ENCODE results near the gene SLC47A1. TPM values are rescaled to one million over a fixed set of nuclear protein-coding genes. Genes with fewer than 3 reads are reported as not detected.

SLC47A1 gene
- total and polyA plus RNA-seq, 2 of the 8 experiments (the other 6 are each of a cell fraction or from before 2014, with no cell fraction given): 1.5 to 3.6 TPM

DNA sequence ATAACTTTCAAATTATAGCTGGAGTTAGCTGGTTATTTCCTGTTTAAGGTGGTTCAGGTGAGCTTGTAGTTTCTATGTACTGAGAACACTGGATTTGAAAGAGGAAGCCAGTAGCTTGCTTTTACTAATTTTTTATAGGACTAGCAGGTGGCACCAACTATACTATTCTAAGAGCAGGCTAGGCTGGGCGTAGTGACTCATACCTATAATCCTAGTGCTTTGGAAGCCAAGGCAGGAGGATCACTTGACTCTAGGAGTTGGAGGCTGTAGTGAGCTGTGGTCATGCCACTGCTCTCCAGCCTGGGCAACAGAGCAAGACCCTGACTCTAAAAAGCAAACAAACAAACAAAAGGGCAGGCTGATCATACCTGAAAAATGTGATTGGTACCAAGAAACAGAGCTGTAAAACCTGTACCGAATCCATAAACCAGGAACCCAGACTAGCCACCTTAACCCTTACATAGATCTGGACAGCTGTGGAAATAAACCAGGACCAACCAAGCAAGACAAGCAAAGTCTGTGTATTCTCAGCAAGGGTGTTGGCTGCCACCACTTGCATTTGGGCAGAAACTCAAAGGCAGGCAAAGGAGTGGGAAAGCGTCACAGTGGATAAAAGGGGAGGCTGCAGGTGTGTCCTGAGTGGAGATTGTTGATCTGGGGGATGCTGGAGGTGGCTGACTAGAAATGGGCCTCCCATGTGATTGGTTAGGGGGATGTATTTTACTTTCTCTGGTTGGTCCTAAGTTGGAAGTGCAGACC, 36.3 kb downstream of the SLC47A1 start (continued):
- no peak for TF ChIP-seq RNF2 (IDR thresholded peaks at IDR 0.05; ENCODE audit: borderline replicate concordance, low read depth, low read length, missing control alignments, poor library complexity, severe bottlenecking)
- no peak for TF ChIP-seq RXRA (IDR thresholded peaks at IDR 0.05; ENCODE audit: insufficient read depth, low read depth, low read length)
- TF ChIP-seq RAD21 (IDR thresholded peaks at IDR 0.05 in 1 of 2, conservative IDR thresholded peaks at IDR 0.05 in 1 of 2; ENCODE audit: low read depth in 2 of 2, low read length in 2 of 2): no peak

All from H1 (cell line).